Dermis blood vessel endothelial cell (primary cell): ENCODE measurements around the gene GPA33. TPM values are rescaled to one million over a fixed set of nuclear protein-coding genes. Genes with fewer than 3 reads are reported as not detected.

Experiments used
- DNase-seq: peaks from one replicate; pipeline ENCODE4 v3.0.0; 2010
- total RNA-seq: library from RNA; depleted of rRNA; stranded (reverse); fragments of >200 nt; gene quantifications from 2 replicates; pipeline ENCODE4 v1.2.3, GENCODE V29; 2014

The GPA33 gene
- total RNA-seq, 1 donor from 2014 or later = not detected

GRCh38 chr1:167116174-167116573 is 26.0 kb upstream of the GPA33 start:
- no peak for DNase-seq

DNA sequence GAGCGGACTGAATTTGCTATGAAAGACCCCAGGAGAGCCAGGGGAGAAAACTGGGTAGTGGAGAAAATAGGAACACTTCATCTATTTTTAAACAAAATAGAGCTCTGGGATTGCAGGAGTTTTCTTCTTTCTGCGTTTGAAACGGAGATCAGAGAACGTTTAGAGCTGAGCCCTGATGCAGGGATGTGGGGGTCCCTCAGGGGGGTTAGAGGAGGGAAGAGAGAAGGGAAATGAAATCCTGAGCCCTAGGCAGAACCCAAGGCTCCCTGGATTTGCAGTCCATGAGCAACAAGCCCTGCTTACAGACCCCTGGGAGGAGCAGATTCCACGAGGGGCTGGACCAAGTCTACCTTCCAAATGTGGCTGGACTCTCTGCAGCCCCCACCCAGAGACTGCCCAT is 25.5 kb upstream of the GPA33 start:
- no peak for DNase-seq

DNA sequence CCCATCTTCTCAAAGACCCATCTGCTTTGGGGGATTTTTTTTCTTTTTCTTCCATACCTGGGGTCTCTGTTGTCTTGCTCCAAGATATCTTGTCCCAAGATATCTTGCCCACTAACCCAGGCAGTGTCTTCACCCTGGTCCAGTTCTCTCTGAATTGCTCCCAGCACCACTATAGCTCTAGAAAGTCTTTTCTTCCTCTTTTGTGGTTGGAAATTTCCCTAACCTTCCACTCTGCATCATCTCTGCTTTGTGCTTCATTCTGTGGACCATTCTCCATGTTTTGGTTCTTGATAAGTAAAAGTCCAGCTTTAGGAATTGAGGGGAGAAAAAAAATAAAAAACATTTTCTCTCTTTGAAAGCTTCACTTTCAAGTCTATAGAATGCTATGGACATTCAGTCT is 24.5 kb upstream of the GPA33 start:
- no peak for DNase-seq

DNA sequence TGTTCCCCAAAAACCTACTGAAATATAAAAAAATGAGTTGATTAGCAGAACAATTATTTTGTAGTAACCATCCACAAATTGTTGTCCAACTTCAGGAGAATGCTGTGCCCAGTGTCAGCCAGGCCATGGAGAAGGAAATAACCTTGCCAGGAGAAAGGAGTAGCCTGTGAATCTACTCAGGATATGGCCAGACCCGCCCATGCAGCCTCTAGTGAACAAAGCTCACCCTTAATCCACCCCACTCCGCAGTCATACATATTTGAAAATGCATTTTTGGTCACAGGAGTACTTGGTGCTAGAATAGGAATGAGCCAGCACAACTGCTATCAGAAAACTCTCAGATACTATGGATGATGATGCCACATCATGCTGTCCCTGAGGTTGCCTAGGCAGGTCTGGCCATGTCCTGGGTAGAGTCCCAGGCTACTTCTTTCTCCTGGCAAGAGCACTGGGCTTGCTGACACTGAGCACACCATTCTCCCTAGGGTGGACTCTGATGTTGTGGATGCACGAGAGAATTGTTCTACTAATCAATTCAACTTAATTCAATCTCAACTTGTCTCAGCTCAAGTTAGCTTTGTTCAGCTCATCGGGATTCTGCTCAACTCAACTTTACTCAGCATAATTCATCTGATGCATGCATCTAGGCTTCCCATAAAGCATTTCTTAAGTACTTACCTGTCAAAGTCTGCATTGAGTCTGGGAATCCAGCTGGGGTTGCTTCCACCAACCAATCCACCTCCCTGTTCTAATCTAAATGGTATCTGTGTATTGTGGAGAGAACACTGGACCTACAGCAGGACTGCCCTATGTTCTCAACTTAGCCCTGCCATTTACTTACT is 21.9 kb upstream of the GPA33 start:
- no peak for DNase-seq

- no peak for DNase-seq
These were observed 20.4 kb upstream of the GPA33 start for GRCh38 chr1:167110586-167110985.

DNA sequence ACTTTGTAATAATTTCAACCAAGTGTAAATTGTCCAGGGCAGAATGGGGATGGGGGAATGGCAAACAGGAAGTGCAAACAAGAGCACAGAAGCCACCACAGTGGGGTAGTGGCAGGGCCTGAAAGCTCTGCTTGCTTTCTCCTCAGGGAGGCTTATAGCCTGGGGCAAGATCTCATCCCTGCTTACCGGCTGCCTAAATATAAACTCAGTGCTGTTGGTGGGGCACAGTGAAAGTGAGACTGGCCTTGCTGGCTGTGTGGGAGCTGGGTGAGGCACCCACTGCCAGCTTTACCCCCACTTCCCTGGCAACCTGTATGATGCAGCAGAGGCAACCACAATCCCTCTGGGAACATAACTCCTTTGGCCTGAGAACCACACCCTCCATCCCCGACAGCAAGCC is 18.9 kb upstream of the GPA33 start:
- no peak for DNase-seq

DNA sequence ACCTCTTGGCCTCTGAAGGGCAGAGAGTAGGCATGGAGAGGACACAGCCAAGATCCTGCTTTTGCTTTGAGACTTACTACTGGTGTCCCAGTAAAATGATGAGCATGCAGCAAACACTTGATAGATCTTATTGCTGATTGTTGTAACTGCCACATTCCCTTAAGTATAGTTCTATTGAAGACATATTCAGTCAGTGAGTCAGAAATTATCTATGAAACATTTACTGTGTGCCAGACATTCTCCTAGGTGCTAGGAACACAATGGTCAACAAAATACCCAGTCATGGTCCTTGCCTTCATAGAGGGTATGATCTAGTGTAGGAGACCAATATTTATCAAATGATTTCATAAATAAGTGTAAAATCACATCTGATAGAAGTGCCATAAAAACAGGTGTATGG is 17.3 kb upstream of the GPA33 start:
- DNase-seq = no peak

GRCh38 chr1:167106119-167106461 is 15.9 kb upstream of the GPA33 start:
- no peak for DNase-seq

- no peak for DNase-seq
These were observed 15.3 kb upstream of the GPA33 start for GRCh38 chr1:167105271-167106118.

GRCh38 chr1:167104256-167104633 is 14.1 kb upstream of the GPA33 start:
- no peak for DNase-seq

DNA sequence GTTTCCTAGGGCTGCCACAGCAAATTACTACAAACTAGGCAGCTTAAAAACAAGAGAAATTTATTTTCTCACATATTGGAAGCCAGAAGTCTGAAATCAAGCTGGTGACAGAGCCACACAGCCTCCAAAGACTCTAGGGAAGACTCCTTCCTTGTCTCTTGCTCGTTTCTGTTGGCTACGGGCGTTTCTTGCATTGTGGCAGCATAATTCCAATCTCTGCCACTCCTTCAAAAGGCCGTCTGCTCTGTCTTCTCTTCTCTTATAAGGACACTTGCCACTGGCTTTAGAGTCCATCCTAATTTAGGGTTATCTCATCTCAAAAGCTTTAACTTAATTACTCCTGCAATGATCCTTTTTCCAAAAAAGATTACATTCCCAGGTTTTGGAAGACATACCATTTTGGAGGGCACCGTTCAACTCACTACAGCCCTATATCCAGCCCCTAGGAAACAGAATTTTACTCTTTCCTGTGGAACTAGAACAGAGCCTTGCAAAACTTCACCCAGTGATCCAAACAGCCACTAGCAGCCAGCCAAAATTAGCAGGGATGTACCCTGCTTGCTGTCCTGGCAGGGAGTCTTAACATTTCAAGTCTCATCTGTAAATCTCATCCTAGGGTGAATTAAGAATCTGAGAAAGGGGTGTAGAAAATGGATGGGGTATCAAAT is 12.9 kb upstream of the GPA33 start:
- DNase-seq = no peak

GRCh38 chr1:167101754-167102153 is 11.6 kb upstream of the GPA33 start:
- no peak for DNase-seq

GRCh38 chr1:167100730-167101129 is 10.6 kb upstream of the GPA33 start:
- no peak for DNase-seq

DNA sequence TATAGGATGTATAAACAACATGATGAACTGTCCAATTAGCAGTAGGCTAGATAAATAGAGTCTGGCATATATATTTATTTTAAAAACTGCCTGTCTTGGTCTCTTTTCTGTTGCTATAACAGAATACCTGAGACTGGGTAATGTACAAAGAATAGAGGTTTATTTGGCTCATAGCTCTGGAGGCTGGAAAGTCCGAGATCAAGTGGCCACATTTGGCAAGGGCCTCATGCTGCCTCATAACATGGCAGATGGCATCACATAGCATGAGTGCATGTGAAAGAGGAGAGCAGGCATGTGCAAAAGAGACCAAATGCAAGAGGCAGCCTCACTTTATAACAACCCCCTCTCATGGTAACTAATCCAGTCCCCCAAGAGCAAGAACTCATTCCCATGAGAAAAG is 9.7 kb upstream of the GPA33 start:
- DNase-seq = no peak

DNA sequence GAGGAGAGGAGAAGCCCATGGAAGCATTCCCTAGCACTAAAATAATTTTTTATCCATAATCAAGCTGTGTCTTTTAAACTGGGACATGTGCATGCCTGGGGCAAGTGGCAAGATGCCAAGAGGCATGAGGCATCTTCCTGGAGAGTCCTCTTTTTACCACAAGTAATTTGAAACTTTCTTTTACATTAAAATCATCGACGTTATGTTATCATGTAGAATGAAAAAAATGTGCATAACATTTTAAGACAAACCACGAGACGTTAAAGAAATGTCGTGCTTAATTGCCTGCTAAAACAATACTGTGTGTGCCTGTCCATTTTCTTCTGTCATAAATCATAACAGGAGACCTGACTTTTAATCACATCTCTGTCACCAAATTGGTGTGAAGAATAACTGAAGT is 5.2 kb upstream of the GPA33 start:
- DNase-seq = no peak

- no peak for DNase-seq
These were observed 4.5 kb upstream of the GPA33 start for GRCh38 chr1:167094690-167095089.

DNA sequence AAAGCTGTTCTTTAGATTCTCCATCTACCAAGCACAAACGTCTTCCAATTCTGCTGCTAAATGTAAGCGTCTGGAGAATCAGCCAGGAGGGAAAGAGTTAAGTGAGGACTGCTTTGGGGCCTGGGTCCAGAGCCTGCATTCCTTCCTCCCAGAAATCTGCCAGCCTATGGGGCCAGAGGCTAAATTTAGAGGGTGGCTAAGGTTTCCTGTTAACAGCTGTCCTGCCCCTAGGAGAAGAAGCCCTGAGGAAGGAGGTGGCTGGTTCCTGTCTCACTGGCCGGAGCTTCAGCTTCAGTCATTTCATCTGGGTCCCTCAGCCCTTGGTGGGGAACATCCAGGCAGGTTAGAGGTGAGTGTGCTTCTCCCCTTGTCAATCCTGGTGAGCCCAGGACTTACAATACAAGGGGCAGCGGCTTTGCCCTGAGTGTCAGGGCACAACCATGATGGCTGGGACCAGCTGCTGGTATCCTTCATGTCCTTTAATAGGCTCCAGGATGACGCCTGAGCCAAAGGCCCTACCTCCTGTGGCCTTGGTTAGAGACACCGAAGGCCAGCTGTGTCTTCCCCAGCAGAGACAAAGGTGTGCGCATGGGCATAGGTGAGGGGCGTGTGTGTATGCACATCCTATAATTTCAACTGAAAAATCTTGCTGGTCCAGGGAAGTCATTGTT is 3.8 kb upstream of the GPA33 start, which contains the start of gene STYXL2:
Gene STYXL2 (plus strand): TSS at position 230 of the 671 bp plus-strand sequence. CDS start 775 bp downstream, outside the sequence.
- no peak for DNase-seq

DNA sequence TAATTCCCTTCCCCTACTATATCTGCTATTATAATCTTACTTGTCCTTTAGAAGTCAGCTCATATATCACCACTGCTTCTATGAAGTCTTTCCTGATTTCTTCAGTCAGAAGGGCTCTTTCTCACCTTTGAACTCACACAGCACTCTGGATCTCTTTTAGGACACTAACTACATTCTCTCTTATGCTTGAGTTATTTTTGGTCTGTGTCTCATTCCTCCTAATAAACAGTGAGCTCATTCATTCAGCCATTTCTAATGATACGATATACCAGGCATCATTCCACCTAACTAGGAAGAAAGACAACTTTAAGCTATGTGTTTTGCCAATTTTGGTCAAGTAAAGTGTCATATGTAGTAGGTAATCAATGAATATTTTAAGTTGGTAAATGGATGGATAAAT is 2.5 kb upstream of the GPA33 start:
- no peak for DNase-seq

DNA sequence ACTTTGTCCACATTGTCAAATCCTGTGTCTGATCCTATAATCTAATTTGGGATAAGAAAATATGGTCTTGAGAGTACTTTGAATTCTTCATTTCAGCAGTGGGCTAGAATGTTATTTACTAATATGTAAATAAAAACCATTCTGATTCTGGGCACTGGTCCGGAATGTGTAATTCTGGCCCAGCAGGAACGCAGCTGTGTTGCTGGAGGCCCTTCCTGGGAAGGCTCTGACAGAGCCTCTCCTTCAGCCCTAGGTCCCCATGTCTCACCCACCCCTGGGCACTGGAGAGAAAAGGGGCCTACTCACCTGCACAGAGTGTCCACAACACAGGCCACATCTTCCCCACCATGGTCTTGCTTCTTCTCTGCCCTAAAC is 251 bp downstream of the GPA33 start:
- DNase-seq = no peak

- no peak for DNase-seq
These were observed 1.3 kb downstream of the GPA33 start for GRCh38 chr1:167088746-167089417.

GRCh38 chr1:167086768-167087167 is 3.4 kb downstream of the GPA33 start:
- DNase-seq = no peak

DNA sequence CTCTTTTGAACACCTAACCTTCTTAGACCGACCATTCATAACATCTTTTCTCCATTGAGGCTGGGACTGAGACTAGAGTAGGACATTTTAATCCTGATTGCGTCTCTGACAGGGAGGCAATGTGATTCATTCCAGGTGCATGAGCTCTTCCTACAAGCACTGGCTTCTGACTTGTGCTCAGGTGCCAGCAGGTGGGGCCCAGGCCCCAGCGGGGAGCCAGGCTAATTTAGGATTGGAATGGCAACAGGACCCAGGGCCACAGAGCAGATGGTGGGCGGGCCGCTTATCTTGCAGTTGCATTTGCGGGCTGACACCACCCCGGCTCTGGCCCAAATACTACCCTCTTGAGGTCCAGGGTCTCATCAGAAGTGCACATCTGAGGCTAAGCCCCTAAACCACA is 4.1 kb downstream of the GPA33 start:
- DNase-seq = no peak
